HG02678 (cell line): Measurements from ENCODE around the gene LGSN.
"Not testable (repeated sequence)": the region's sequence is repeated elsewhere in the genome, so short reads cannot be mapped to it uniquely, and the experiment has no call there.

Experiments used
- ATAC-seq: cut with Tn5 transposase; IDR thresholded peaks from one replicate; pipeline ENCODE4 v1.9.1; 2021; ENCODE audit warnings: mild to moderate bottlenecking, moderate library complexity; ENCODE audit not compliant: unreplicated experiment

The LGSN gene

DNA sequence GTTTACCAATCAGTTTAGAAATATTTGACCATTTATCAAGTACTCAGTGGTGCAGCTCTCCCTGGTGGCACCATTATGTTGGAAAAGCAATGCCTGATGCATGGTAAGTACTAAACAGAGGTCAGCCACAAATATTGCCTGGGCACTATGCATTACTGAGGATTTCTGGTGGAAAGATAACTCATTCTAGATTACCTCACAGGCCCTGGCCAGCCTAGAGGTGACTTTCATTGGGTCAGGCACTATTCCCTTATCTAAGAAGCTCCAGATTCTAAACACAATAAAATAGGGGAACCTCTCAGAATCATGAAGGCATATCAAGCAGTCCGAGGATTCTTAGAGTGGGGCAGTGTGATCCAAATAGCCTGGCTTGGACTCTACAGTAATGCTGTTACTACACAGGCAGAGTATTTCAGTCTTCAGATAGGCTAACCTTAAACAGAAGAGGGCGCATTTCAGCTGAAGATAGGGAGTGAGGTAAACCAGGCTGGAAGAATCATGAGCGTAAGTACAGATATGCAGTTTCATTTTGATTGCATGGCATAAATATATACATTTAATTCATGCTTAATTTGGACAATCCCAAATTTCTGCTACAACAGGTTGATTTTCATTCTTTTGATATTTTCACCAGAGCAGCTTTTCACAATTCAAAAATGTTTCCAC, 12.1 kb downstream of the LGSN start:
- ATAC-seq, result peak; percentile 87

- ATAC-seq, result no peak
These were observed 13.4 kb downstream of the LGSN start for GRCh38 chr6:63306420-63306819.

DNA sequence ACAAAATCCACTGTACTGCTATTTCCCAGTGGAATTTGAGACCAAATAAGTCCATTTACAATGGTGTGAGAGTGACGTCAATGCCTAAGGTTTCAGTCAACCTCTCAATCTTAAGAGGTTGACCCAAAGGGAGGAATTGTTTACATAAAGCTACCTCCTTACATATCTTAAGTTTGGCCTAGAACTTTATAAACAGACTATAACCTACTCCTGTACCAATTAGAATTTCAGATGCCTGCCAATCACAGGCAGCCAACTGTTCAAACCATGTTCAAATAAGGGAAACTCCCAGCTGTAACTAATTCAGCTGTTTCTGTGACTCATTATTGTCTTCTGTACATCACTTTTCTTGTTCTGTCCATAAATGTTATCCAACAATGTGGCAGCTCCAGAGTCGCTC, 14.5 kb downstream of the LGSN start:
- no peak for ATAC-seq

DNA sequence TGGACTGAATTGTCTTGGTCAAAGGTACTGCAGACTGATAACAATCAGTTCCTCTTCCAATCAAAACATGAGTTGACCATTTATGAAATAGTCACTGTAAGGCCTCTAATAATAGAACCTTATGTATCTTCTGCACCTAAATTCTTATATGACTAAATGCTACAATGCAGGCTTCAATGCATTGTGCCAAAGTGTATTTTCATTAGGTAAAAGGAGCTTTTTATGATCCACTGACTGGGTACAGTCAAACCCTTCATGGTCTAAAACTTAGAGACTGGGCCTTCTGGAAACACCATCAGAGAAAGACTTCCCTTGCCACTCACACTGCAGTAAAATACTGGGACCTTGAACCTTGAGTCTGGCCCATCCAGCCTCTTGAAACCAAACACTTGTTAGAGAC, 16.3 kb downstream of the LGSN start:
- no peak for ATAC-seq

- no peak for ATAC-seq
These were observed 20.1 kb downstream of the LGSN start for GRCh38 chr6:63299667-63300066.

DNA sequence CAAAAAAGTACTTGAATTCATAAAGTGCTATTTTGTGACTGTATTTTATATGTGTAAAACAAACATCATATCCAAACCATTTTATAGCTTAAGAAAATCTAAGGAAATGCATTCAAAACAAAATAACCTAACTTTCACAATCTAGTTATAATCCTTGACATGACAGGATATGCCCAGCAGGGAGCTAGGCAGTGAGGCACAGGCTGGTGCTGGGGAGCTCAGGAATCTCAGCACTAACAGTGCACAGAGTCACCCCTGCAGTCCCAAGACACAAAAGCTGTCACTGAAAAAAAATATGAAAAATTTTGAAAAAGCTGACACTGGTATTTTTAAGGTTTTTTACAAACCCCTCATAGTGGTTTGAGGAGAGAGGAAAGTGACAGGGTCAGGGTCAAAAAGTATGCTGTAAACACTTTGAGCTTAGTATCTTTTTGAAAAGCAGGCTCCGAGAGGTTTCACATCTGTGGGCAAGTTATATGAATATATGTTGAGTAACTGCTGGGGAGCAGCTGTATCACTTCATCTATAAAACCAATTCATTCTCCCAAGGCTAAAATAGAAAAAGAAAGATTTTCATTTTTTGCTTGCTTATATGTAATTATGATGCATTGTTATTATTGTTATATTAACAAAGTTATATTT, 24.1 kb downstream of the LGSN start:
- no peak for ATAC-seq

- ATAC-seq, result no peak
These were observed 29.2 kb downstream of the LGSN start for GRCh38 chr6:63290492-63291058.

DNA sequence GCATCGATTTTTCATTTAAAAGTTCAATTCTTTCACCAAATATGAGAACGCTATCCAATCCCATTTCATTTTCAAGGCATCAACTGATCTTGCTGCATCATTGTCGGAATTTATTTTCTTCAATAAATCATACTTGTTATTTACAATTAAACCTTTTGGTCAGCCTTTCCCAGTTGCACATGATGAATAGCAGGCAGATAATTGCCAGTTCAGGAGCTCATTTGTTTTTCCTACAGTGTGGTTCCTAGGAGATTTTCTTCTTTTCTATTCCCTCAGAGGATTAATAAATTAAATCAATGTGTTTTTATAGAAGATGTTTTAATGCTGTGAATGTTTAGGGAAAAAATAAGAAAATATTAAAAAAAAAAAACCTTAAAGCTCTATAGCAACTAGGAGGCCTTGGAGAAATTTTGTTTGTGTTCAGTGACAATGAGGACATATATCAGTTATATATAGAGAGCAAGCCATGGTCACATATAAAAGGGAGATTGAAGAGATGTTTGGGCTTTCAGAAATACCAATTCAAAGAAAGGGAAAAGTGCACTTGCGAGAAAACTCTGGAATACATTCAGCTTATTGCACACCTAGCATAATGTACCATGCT, 30.4 kb downstream of the LGSN start:
- ATAC-seq, result no peak

GRCh38 chr6:63280639-63281180, 39.1 kb downstream of the LGSN start:
- no peak for ATAC-seq

DNA sequence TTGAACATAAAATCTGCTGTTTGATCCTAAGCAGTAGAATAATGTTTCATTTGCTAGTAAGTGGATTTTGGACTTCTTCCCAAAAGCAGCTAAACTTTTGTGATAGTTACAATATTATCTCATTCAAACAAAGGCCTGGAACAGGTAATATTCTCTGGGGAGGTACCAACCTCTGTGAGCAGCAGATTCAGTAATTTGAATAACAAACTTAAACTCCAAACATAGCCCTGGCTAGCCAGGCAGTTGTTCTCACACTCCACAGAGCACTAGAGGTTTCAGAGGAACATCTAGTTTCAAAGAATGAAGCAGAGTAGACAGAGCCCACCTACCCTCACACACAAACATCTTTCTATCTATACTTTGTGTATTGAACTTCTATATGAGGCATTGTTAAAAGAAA, 40.9 kb downstream of the LGSN start:
- ATAC-seq, result no peak

- no peak for ATAC-seq
These were observed 43.8 kb downstream of the LGSN start for GRCh38 chr6:63275953-63276352.

DNA sequence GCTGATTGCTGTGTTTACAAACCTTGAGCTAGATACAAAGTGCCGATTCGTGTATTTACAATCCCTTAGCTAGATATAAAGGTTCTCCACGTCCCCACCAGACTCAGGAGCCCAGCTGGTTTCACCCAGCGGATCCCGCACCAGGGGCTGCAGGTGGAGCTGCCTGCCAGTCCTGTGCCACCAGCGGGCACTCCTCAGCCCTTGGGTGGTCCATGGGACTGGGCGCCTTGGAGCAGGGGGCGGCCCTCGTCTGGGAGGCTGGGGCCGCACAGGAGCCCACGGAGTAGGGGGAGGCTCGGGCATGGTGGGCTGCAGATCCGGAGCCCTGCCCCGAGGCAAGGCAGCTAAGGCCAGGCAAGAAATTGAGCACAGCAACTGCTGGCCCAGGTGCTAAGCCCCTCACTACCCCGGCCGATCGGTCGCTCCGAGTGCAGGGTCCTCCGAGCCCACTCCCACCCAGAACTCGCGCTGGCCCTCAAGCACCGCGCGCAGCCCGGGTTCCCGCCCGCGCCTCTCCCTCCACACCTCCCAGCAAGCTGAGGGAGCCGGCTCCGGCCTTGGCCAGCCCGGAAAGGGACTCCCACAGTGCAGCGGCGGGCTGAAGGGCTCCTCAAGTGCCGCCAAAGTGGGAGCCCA, 44.9 kb downstream of the LGSN start:
- ATAC-seq, result not testable (repeated sequence)

- no peak for ATAC-seq
These were observed 47.4 kb downstream of the LGSN start for GRCh38 chr6:63272397-63272796.

DNA sequence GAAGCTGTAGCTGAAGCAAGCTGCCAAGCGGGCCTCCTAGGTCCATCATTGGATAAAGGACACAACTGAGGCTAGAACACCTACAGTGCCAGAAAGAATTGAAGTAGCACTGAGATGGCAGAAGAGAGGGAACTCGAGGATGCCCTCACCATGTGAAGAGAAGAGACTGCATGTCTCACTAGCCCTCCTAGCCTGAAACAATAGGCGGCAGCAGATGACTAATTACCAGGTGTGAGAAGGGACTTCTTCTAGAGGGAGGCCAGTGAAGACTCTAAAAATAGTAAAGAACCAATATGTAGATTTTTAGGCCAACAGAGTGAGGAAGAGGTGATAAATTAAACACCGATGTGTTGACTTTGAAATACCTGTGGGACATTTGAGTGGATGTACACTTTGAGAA, 50.3 kb downstream of the LGSN start:
- ATAC-seq, result no peak

- peak; percentile 63 for ATAC-seq
These were observed 51.2 kb downstream of the LGSN start for GRCh38 chr6:63268574-63268973.

DNA sequence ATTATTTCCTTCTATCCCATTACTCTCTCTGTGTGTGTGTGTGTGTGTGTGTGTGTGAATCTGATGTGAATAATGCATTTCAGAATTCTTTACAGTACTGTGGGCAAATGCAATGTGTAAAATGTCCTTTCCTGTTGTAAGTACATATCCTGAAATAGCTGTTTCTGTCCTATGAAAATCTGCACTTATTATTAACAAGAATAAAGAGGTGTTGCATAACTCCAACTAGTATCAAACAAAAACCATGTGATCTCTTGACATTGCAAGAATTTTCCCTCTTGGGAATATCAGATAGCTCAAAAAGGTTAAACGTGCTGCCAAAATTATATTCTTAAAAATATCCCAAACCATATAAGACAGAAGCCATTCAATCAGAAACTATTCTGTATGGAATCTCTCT, 52.0 kb downstream of the LGSN start:
- no peak for ATAC-seq

DNA sequence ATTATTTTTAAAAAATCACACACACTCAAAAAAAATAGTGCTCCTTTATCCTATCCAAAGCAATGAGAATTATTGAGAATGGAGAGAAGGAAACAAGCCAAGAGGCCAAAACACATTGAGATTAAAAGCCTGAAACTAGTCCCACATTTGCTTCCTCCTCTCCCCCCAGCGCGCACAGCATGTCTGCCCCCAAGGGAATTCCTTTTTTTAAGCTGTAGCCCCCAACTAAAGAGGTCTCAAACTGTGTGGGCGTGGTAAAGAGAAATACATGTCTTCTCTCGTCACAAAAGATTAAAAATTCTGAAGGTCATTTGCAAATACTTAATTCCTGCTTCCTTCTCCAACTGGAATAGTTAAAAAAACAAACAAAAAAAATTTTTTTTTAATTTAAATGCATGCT, 52.7 kb downstream of the LGSN start:
- no peak for ATAC-seq

DNA sequence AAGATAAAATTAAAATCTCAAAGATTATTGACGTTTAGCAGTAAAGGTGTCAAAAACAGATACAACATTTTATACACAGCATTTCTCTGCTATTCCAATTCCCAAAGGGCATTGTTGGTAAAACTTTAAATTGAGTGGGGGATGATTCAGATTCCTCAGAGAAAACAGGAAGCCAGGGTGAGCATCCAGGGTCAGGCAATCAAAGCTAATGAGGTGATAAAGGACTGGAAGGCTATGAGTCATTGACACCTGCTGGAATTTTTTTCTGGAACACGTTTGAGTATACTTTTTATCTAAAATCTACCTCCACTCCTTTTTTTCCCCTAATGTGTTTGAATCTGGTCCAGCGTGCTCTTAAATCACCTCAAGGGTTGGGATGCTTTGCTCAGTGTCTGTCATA, 56.3 kb downstream of the LGSN start:
- no peak for ATAC-seq

- ATAC-seq, result no peak
These were observed 58.0 kb downstream of the LGSN start for GRCh38 chr6:63261820-63262219.

- ATAC-seq, result no peak
These were observed 60.6 kb downstream of the LGSN start for GRCh38 chr6:63259153-63259552.

- ATAC-seq, result no peak
These were observed 69.8 kb downstream of the LGSN start for GRCh38 chr6:63249875-63250482.
